Loucy (cell line): ENCODE results near the gene CFAP77.

ENCODE experiments used
- EZH2phosphoT487 ChIP-seq: fragments of 200-600 bp; IDR thresholded peaks from 2 replicates; pipeline ENCODE4 v1.6.1; 2018; ENCODE audit warnings: antibody characterized with exemption, mild to moderate bottlenecking, moderate library complexity, borderline replicate concordance
- TF ChIP-seq, protein P1 (sequence below): fragments of 200-600 bp; sonication (generic); conservative IDR thresholded peaks from 2 replicates; pipeline ENCODE4 v1.5.1; 2014; ENCODE audit warnings: mild to moderate bottlenecking, antibody characterized with exemption, low read length

DNA sequence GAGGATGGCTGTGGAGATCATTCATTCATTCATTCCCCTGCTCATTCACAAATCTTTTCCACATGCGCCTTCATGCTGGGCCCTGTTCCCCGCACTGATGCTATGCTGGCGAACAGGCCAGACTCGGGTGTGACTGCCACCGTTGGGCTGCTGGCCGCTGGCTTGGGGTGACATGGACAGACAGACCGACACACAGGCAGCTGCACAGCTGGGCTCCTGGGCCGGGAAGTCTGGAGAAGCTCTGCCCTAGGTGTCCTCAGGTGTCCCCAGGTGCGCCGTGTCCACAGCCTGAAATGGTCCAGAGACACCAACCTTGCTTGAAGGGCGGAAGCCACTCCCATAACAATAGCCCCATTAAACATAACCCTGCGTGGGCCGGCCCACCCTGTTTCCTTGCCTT is 137.4 kb downstream of the CFAP77 start:
- TF ChIP-seq EZH2phosphoT487 = no peak
- TF ChIP-seq, protein P1, sequence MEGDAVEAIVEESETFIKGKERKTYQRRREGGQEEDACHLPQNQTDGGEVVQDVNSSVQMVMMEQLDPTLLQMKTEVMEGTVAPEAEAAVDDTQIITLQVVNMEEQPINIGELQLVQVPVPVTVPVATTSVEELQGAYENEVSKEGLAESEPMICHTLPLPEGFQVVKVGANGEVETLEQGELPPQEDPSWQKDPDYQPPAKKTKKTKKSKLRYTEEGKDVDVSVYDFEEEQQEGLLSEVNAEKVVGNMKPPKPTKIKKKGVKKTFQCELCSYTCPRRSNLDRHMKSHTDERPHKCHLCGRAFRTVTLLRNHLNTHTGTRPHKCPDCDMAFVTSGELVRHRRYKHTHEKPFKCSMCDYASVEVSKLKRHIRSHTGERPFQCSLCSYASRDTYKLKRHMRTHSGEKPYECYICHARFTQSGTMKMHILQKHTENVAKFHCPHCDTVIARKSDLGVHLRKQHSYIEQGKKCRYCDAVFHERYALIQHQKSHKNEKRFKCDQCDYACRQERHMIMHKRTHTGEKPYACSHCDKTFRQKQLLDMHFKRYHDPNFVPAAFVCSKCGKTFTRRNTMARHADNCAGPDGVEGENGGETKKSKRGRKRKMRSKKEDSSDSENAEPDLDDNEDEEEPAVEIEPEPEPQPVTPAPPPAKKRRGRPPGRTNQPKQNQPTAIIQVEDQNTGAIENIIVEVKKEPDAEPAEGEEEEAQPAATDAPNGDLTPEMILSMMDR = no peak
